NOMO-1 treated with dmso at 0.1 percent for 144 hours (cell line): ENCODE data around the gene GLIS2.

Experiments used
- DNase-seq: peaks from one replicate; lab custom pipeline; 2025; ENCODE audit not compliant: unreplicated experiment; lab: John Stamatoyannopoulos, UW

Gene GLIS2

GRCh38 chr16:4381072-4381934 lies 65.4 kb downstream of the GLIS2 start:
- DNase-seq: no peak

GRCh38 chr16:4381935-4382794 lies 66.3 kb downstream of the GLIS2 start:
- no peak for DNase-seq

GRCh38 chr16:4382795-4383357 lies 67.0 kb downstream of the GLIS2 start:
- no peak for DNase-seq

GRCh38 chr16:4383591-4384444 lies 68.0 kb downstream of the GLIS2 start:
- no peak for DNase-seq

- DNase-seq: no peak
Measured at GRCh38 chr16:4384509-4384942, 68.7 kb downstream of the GLIS2 start.

GRCh38 chr16:4385066-4385788 lies 69.4 kb downstream of the GLIS2 start:
- DNase-seq: no peak

GRCh38 chr16:4385789-4386450 lies 70.1 kb downstream of the GLIS2 start:
- no peak for DNase-seq

GRCh38 chr16:4386451-4386805 lies 70.6 kb downstream of the GLIS2 start:
- no peak for DNase-seq

GRCh38 chr16:4386951-4387565 lies 71.2 kb downstream of the GLIS2 start:
- DNase-seq: no peak

GRCh38 chr16:4387781-4388180 lies 71.9 kb downstream of the GLIS2 start:
- DNase-seq: no peak

- no peak for DNase-seq
Measured at GRCh38 chr16:4388271-4389021, 72.6 kb downstream of the GLIS2 start.
